Rectal smooth muscle tissue (tissue), 1 donor: ENCODE results near the gene CALCR.

ENCODE experiments used
- H3K27ac ChIP-seq: one replicate; pipeline ENCODE4 v1.7.0; 2013; ENCODE audit warnings: low read depth, low read length, inconsistent platforms
- H3K27me3 ChIP-seq: one replicate; pipeline ENCODE4 v1.7.0; 2013; ENCODE audit warnings: low read length; ENCODE audit not compliant: control insufficient read depth, insufficient read depth
- H3K36me3 ChIP-seq: one replicate; pipeline ENCODE4 v1.7.0; 2013; ENCODE audit warnings: low read length; ENCODE audit not compliant: control insufficient read depth, insufficient read depth
- H3K4me1 ChIP-seq: one replicate; pipeline ENCODE4 v1.7.0; 2013; ENCODE audit warnings: low read length; ENCODE audit not compliant: control insufficient read depth, insufficient read depth
- H3K4me3 ChIP-seq: one replicate; pipeline ENCODE4 v1.7.0; 2013; ENCODE audit warnings: low read length
- H3K9ac ChIP-seq: one replicate; pipeline ENCODE4 v1.7.0; 2013; ENCODE audit warnings: low read length

Gene CALCR

DNA sequence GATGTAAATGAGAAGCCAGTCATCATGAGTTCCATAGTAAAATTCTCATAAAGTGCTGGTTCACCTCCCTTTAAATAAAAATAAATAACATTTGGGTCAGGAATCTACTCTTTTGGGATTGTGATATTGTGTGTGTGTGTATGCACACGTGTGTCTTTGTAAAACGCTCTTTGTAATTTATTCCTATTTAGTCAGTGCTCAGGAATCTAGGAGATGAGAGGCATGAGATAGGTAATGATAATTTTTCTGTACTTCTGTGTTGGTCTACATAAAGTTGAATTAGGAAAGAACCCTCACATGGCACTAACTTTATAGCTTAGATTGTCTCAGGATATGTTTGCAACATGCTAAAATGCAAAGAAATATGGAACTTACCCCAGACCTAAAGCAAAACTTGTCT, 4.9 kb upstream of the CALCR start:
- Histone ChIP-seq H3K36me3 (no peaks in the 10 kb centered on the region), H3K4me1 (no peaks in the 10 kb centered on the region), H3K4me3 (no peak overlapping the region), H3K9ac (no peak overlapping the region), H3K27me3 (peaks cover 2% of the 10 kb centered on the region), H3K27ac (no peak overlapping the region)

DNA sequence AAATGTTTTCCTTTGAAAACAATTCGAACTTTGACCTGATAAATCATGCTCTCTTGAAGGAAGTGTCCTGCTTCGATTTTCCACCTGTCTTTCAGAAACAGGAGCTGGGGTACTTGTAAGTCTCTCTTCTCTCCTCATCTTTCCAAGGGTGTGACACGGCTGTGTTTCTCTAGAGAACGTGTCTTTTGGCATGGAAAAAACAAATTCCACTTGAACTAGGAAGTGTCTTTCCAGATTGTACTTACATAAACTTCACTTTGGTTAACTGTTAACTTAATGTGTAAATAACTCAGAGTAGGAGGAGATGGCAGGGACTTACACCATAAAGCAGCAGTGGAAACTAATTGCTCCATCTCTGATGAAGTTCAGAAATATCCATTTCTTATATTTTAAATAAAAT, 4.2 kb upstream of the CALCR start:
- Histone ChIP-seq H3K27ac (no peak overlapping the region), H3K36me3 (no peaks in the 10 kb centered on the region)

GRCh38 chr7:93575555-93576399, 1.3 kb upstream of the CALCR start:
- no peaks in the 10 kb centered on the region for H3K4me1 ChIP-seq
- no peak overlapping the region for H3K9ac ChIP-seq
- no peak overlapping the region for H3K27ac ChIP-seq
- H3K27me3 ChIP-seq, result peaks cover 6% of the 10 kb centered on the region
- H3K4me3 ChIP-seq, result no peak overlapping the region
- no peaks in the 10 kb centered on the region for H3K36me3 ChIP-seq

More for the DNA sequence above, 4.2 kb upstream of the CALCR start:
- H3K4me1 ChIP-seq, result no peaks in the 10 kb centered on the region
- H3K9ac ChIP-seq, result no peak overlapping the region
- no peak overlapping the region for H3K4me3 ChIP-seq
- peaks cover 6% of the 10 kb centered on the region for H3K27me3 ChIP-seq

DNA sequence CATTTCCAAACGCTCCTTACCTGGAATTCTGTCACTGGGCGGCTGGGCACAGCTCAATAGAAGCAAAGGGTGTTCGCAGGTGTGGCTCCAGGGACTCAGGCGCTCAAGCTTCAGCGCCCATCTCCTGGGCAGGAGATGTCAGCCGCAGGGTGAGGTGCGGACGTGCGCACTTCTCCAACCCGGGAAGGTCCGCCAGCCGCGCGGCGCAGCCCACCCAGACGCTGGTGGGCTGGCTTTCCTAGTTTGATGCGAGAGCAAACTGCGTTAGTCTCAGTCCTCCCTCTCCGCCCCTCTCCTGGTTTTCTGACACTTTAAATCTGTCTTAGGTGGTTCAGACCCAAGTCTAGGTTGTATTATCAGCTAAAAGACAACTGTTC, 267 bp downstream of the CALCR start:
- H3K4me3 ChIP-seq, result no peak overlapping the region
- no peak overlapping the region for H3K27ac ChIP-seq
- no peaks in the 10 kb centered on the region for H3K36me3 ChIP-seq
- no peak overlapping the region for H3K9ac ChIP-seq
- H3K27me3 ChIP-seq, result peaks cover 6% of the 10 kb centered on the region
- no peaks in the 10 kb centered on the region for H3K4me1 ChIP-seq

DNA sequence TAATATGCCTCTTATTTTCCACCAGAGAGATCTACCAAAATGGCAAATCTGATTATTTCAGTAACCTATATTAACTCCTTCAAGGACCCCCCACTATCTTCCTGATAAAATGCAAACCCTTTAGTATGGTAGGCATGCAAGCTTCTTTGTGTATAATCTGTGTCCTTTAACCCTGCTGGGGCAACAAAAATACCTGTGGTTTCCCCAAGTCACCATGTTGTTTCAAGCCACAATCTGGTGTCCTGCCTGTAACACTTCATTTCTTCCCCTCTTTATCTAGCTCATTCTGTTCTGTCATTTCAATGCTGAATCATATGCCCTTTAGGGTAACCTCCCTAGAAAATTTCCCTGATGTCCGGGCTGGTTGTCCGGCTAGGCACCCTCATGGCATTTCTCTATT, 5.3 kb downstream of the CALCR start:
- Histone ChIP-seq H3K4me3 (no peak overlapping the region), H3K27ac (no peak overlapping the region), H3K9ac (no peak overlapping the region), H3K4me1 (no peaks in the 10 kb centered on the region), H3K27me3 (peaks cover 2% of the 10 kb centered on the region), H3K36me3 (no peaks in the 10 kb centered on the region)

DNA sequence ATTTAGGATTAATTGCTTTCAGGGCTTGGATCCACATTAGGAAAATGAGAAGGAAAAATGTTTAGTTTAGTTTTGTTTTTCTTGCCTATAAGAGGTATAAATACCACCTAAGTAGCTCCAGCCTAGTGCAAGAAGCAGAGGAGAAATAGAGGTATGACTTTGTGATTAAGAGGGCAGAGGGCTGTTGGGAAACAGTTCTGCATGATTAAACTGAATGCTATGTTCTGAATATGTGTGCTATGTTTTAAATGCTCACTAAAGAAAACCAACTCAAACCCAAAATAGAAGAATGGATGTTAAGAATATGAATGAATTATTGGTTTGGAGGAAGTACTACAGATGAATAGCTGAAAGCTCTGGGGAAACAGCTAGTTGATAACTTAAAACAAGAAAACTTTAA, 7.6 kb downstream of the CALCR start:
- Histone ChIP-seq H3K27ac (no peak overlapping the region), H3K9ac (no peak overlapping the region), H3K36me3 (no peaks in the 10 kb centered on the region), H3K27me3 (no peaks in the 10 kb centered on the region), H3K4me3 (no peak overlapping the region), H3K4me1 (no peaks in the 10 kb centered on the region)

DNA sequence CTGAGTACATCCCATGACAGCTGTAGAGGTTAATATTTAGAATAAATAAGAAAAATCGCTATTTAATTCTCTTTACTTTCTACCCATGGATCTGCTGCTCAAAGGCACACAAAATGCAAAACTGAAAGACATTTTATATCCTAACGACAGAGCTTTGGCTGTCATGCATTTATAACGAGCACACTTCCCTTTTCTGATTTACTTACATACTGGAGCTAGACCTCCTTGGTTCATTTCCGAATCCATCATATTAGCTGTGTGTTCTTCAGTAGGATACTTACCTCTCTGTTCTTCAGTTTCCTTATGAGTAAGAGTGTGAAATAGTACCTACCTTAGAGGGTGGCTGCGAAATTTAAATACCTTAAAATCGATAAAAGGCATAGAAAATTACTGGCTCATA, 10.9 kb downstream of the CALCR start:
- no peaks in the 10 kb centered on the region for H3K4me1 ChIP-seq
- no peak overlapping the region for H3K9ac ChIP-seq
- no peak overlapping the region for H3K27ac ChIP-seq
- no peak overlapping the region for H3K4me3 ChIP-seq
- no peaks in the 10 kb centered on the region for H3K36me3 ChIP-seq
- no peaks in the 10 kb centered on the region for H3K27me3 ChIP-seq

GRCh38 chr7:93562936-93563335, 11.6 kb downstream of the CALCR start:
- Histone ChIP-seq H3K4me3 (no peak overlapping the region), H3K9ac (no peak overlapping the region), H3K4me1 (no peaks in the 10 kb centered on the region), H3K27ac (no peak overlapping the region), H3K36me3 (no peaks in the 10 kb centered on the region), H3K27me3 (no peaks in the 10 kb centered on the region)

DNA sequence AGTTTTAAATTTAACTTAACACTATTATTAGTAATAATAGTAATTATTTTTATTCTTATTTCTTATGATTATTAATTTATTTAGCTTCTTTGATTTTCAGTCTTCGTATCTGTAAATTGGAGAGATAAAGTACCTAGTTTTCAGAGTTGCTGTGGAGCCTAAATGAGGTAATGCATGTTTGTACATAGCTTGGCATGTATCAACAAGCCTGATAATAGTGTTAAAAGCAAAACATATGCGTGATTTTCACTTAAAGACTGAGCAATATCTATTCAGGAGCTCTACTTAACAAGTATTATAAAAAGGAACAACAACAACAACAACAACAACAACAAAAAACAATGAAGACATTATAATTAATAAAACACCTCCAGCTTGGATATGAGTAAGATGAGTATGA, 12.4 kb downstream of the CALCR start:
- H3K9ac ChIP-seq, result no peak overlapping the region
- H3K27ac ChIP-seq, result no peak overlapping the region
- no peaks in the 10 kb centered on the region for H3K36me3 ChIP-seq
- H3K4me1 ChIP-seq, result no peaks in the 10 kb centered on the region
- H3K4me3 ChIP-seq, result no peak overlapping the region
- no peaks in the 10 kb centered on the region for H3K27me3 ChIP-seq

GRCh38 chr7:93559639-93560491, 14.7 kb downstream of the CALCR start:
- H3K27ac ChIP-seq, result no peak overlapping the region
- H3K4me1 ChIP-seq, result no peaks in the 10 kb centered on the region
- no peaks in the 10 kb centered on the region for H3K27me3 ChIP-seq
- no peak overlapping the region for H3K9ac ChIP-seq
- H3K4me3 ChIP-seq, result no peak overlapping the region
- no peaks in the 10 kb centered on the region for H3K36me3 ChIP-seq

- no peak overlapping the region for H3K9ac ChIP-seq
- no peaks in the 10 kb centered on the region for H3K27me3 ChIP-seq
- H3K36me3 ChIP-seq, result no peaks in the 10 kb centered on the region
- no peaks in the 10 kb centered on the region for H3K4me1 ChIP-seq
- H3K4me3 ChIP-seq, result no peak overlapping the region
- H3K27ac ChIP-seq, result no peak overlapping the region
Observed at GRCh38 chr7:93558705-93559614, 15.6 kb downstream of the CALCR start.

GRCh38 chr7:93551931-93552330, 22.6 kb downstream of the CALCR start:
- Histone ChIP-seq H3K4me1 (no peaks in the 10 kb centered on the region), H3K9ac (no peak overlapping the region), H3K4me3 (no peak overlapping the region), H3K27ac (no peak overlapping the region), H3K27me3 (no peaks in the 10 kb centered on the region), H3K36me3 (no peaks in the 10 kb centered on the region)
